Lower leg skin (tissue), 3 donors: Measurements from ENCODE around the gene FARP1.

Experiments used
- POLR2A ChIP-seq, 2 donors: fragments of 450-650 bp; IDR thresholded peaks; one replicate each; pipeline ENCODE4 v1.6.1; 2016 to 2017; ENCODE audit warnings: antibody characterized with exemption in 2 of 2, mild to moderate bottlenecking in 1 of 2, moderate library complexity in 1 of 2
- TF ChIP-seq, protein P1 (sequence below), 3 donors: fragments of 450-650 bp; IDR thresholded peaks; one replicate each; pipeline ENCODE4 v1.5.1; 2016; ENCODE audit warnings: antibody characterized with exemption in 3 of 3, mild to moderate bottlenecking in 3 of 3, moderate library complexity in 2 of 3

GRCh38 chr13:98305670-98306069, 162.8 kb downstream of the FARP1 start:
- TF ChIP-seq, protein P1, sequence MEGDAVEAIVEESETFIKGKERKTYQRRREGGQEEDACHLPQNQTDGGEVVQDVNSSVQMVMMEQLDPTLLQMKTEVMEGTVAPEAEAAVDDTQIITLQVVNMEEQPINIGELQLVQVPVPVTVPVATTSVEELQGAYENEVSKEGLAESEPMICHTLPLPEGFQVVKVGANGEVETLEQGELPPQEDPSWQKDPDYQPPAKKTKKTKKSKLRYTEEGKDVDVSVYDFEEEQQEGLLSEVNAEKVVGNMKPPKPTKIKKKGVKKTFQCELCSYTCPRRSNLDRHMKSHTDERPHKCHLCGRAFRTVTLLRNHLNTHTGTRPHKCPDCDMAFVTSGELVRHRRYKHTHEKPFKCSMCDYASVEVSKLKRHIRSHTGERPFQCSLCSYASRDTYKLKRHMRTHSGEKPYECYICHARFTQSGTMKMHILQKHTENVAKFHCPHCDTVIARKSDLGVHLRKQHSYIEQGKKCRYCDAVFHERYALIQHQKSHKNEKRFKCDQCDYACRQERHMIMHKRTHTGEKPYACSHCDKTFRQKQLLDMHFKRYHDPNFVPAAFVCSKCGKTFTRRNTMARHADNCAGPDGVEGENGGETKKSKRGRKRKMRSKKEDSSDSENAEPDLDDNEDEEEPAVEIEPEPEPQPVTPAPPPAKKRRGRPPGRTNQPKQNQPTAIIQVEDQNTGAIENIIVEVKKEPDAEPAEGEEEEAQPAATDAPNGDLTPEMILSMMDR (IDR thresholded peaks at IDR 0.05), result no peak
- TF ChIP-seq POLR2A (IDR thresholded peaks at IDR 0.05), result no peak
